ENCODE data around the gene SCN10A. TPM values are rescaled to one million over a fixed set of nuclear protein-coding genes. Genes with fewer than 3 reads are reported as not detected.

Gene SCN10A
- total and polyA plus RNA-seq, 11 donors, result 0.05 to 0.72 (median 0.12) TPM; not detected in 1

DNA sequence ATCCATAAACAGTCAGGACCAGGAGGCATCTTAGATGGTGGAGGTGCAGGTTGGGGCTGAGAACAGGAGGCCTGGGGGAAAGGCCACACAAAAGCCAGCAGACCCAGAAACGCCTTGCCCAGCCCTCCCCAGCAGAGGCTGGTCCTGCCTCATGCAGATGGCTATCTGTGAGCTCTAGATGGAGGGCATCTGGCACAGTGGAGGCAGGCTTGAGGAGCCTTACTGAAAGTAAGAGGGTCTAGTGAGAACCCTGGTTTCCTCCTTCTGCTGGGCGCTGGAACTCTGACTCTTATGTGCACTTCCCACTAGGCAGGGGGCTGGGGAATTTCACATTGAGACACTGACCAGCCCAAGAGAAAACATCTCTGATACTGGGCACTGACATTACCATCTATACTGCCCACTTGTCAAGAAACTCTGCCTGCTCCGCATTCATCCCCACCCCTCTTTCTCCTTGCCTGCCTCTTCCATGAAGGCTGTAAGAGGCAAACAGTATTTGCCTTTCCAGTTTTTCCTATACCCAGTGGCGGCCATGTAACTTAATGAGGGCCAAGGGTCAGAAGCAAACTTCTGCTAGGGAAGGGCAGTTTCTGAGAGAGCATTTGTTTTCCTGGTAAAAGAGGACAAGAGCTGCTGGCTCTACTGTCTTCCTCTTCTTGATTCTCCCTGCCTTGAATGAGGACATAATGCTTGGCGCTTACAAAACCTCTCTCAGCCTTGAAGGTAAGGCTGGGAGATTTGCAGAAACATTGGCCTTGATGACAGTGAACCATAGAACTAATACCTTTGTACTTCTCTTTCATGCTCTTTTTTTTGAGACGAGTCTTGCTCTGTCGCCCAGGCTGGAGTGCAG lies 162.1 kb downstream of the SCN10A start:
- peaks cover 0 to 41% (median 11%) of the 10 kb centered on the region in 9 donors for H3K27me3 ChIP-seq
- H3K9me3 ChIP-seq, result no peaks in the 10 kb centered on the region
- no peak for ATAC-seq
- no peaks in the 10 kb centered on the region for H3K36me3 ChIP-seq
- intact Hi-C loops (cut with DNase I), result loop anchor here in 7 of 10 donors (2.0 to 10.0 kb wide), 5 partner anchors 133 to 191 kb away; partner anchors contain the start of gene EXOG (in 3 of the 7)
- 87 to 90% (median 87%) methylated on average over 7 of the region's 7 CpGs for WGBS, 4 donors
- TF ChIP-seq POLR2A (IDR thresholded peaks at IDR 0.05), result no peak
- TF ChIP-seq, protein P1, sequence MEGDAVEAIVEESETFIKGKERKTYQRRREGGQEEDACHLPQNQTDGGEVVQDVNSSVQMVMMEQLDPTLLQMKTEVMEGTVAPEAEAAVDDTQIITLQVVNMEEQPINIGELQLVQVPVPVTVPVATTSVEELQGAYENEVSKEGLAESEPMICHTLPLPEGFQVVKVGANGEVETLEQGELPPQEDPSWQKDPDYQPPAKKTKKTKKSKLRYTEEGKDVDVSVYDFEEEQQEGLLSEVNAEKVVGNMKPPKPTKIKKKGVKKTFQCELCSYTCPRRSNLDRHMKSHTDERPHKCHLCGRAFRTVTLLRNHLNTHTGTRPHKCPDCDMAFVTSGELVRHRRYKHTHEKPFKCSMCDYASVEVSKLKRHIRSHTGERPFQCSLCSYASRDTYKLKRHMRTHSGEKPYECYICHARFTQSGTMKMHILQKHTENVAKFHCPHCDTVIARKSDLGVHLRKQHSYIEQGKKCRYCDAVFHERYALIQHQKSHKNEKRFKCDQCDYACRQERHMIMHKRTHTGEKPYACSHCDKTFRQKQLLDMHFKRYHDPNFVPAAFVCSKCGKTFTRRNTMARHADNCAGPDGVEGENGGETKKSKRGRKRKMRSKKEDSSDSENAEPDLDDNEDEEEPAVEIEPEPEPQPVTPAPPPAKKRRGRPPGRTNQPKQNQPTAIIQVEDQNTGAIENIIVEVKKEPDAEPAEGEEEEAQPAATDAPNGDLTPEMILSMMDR (IDR thresholded peaks at IDR 0.05), result no peak
- no peak overlapping the region for H3K27ac ChIP-seq
- H3K4me1 ChIP-seq, result peaks cover 0 to 22% (median 4%) of the 10 kb centered on the region in 12 donors
- no peak for DNase-seq
- H3K4me3 ChIP-seq, result no peak overlapping the region

DNA sequence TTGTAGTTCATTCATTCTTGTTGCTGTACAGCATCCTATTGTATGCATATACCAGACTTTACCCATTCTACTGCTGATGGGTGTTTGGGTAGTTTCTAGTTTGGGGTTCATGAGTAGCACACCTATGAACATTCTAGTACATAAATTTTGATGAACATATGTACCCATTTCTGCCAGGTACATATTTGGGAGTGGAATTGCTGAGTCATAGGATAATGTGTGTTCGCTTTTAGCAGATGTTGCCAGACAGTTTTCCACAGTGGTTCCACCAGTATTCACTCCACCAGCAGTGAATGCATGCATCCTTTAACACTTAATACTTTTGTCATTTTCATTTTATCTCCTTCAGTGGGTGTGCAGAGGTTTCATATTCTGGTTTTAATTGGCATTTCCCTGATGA lies 163.1 kb downstream of the SCN10A start:
- TF ChIP-seq POLR2A (IDR thresholded peaks at IDR 0.05), result no peak
- TF ChIP-seq, protein P1 (IDR thresholded peaks at IDR 0.05), result no peak
- DNase-seq, result no peak
- Histone ChIP-seq H3K4me1 (peaks cover 0 to 24% (median 6%) of the 10 kb centered on the region in 12 donors), H3K4me3 (no peak overlapping the region), H3K27ac (no peak overlapping the region), H3K36me3 (no peaks in the 10 kb centered on the region), H3K9me3 (no peaks in the 10 kb centered on the region), H3K27me3 (peaks cover 0 to 47% (median 13%) of the 10 kb centered on the region in 9 donors)
- WGBS, 4 donors, result 87 to 100% (median 92%) methylated on average over 1 of the region's 1 CpG
- no peak for ATAC-seq
- intact Hi-C loops (cut with DNase I), result loop anchor here in 7 of 10 donors (1.0 to 10.0 kb wide), 5 partner anchors 132 to 192 kb away; partner anchors contain the start of gene EXOG (in 3 of the 7)

DNA sequence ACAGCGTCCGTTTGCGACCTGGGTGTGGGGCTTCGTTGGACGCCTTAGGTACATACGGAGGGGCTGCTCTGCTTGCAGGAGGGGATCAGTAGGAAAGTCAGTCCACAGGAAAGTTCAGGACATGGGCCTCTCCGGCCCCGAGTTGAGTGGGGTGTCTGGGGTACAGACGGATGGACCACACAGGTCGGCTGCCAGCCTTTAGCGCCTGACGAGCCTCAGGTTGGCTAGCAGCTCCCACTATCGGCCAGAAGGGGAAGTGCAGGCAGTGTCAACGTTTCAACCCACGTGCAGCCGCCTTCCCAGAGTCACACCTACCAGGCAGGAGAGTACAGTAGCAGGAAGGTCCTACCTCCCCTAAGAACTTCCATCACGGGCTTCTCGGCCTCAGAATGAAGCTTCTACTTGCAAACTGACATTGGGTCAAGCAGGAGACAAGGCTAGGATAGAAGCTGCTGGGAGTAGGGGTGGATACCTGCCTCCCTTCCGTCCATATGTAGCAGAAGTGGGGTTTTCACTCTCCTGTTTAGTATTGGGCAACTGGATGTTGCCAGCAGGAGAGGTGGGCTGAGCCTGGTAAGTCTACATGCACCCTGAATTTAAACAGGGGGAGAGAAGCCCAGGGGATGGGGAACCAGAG lies 164.7 kb downstream of the SCN10A start:
- H3K9me3 ChIP-seq, result no peaks in the 10 kb centered on the region
- TF ChIP-seq, protein P1 (IDR thresholded peaks at IDR 0.05), result peak; percentile 95 to 99 (median 97)
- TF ChIP-seq POLR2A (IDR thresholded peaks at IDR 0.05), result no peak
- no peak overlapping the region for H3K4me3 ChIP-seq
- peaks cover 0 to 43% (median 12%) of the 10 kb centered on the region in 9 donors for H3K27me3 ChIP-seq
- WGBS, 4 donors, result 12 to 25% (median 17%) methylated on average over 11 to 19 of the region's 19 CpGs
- intact Hi-C loops (cut with DNase I), result loop anchor here in 8 of 10 donors (2.0 to 10.0 kb wide), 6 partner anchors 128 to 194 kb away; partner anchors contain the start of gene EXOG (in 5 of the 8)
- peak; percentile 62 to 79 (median 71) for DNase-seq
- peak; percentile 26 to 48 (median 45) for ATAC-seq
- no peaks in the 10 kb centered on the region for H3K36me3 ChIP-seq
- H3K4me1 ChIP-seq, result peaks cover 0 to 39% (median 6%) of the 10 kb centered on the region in 12 donors
- H3K27ac ChIP-seq, result peak overlapping the region in 1 of 12 donors; percentile 97
